ENCODE measurements around the gene CSRNP3. TPM values are rescaled to one million over a fixed set of nuclear protein-coding genes. Genes with fewer than 3 reads are reported as not detected.

CSRNP3 gene
- total RNA-seq, 4 donors from 2014 or later, result 0.91 to 14.1 (median 1.7) TPM

DNA sequence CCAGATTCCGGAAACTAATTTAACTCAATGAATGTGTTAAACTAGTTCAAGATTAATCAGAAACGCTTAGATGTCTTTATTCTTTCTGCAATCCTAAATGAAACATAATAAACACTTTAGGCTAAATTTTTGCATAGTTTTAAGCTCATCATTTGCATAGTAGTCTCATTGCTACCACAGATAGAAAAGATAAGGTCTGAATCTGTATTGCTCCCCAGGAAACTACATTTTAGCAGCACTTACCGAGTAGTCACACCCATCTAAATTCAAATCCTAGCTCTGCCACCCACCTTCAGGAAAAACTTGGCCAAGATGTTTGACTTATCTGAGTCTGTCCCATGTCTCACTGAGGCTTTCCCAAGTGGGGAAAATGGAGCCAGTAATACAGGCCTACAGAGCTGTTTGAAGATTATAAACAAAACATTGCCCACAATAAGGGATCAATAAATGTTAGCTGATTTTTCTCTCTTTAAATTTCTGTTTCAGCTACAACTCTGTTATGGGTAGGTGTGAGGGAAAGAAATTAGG lies 237.5 kb downstream of the CSRNP3 start:
- 57 to 61% methylated on average over 3 of the region's 3 CpGs for WGBS, 2 donors
- TF ChIP-seq POLR2A (IDR thresholded peaks at IDR 0.05), result no peak
- TF ChIP-seq, protein P1, sequence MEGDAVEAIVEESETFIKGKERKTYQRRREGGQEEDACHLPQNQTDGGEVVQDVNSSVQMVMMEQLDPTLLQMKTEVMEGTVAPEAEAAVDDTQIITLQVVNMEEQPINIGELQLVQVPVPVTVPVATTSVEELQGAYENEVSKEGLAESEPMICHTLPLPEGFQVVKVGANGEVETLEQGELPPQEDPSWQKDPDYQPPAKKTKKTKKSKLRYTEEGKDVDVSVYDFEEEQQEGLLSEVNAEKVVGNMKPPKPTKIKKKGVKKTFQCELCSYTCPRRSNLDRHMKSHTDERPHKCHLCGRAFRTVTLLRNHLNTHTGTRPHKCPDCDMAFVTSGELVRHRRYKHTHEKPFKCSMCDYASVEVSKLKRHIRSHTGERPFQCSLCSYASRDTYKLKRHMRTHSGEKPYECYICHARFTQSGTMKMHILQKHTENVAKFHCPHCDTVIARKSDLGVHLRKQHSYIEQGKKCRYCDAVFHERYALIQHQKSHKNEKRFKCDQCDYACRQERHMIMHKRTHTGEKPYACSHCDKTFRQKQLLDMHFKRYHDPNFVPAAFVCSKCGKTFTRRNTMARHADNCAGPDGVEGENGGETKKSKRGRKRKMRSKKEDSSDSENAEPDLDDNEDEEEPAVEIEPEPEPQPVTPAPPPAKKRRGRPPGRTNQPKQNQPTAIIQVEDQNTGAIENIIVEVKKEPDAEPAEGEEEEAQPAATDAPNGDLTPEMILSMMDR (IDR thresholded peaks at IDR 0.05), result no peak

GRCh38 chr2:165716091-165716490 lies 246.6 kb downstream of the CSRNP3 start:
- intact Hi-C loops (cut with DNase I; ENCODE audit: low total_unique reads), result no loop called here
- DNase-seq (ENCODE audit: low spot score in 2 of 2), result no peak

More for the DNA sequence above, 237.5 kb downstream of the CSRNP3 start:
- no peak overlapping the region for H3K4me3 ChIP-seq (ENCODE audit: low read depth, poor library complexity, severe bottlenecking)
- intact Hi-C loops (cut with DNase I; ENCODE audit: low total_unique reads), result loop anchor here (10.0 kb wide), 1 partner anchor 712 kb away; no protein-coding TSS in a partner anchor
- DNase-seq (ENCODE audit: low spot score in 2 of 2), result no peak

DNA sequence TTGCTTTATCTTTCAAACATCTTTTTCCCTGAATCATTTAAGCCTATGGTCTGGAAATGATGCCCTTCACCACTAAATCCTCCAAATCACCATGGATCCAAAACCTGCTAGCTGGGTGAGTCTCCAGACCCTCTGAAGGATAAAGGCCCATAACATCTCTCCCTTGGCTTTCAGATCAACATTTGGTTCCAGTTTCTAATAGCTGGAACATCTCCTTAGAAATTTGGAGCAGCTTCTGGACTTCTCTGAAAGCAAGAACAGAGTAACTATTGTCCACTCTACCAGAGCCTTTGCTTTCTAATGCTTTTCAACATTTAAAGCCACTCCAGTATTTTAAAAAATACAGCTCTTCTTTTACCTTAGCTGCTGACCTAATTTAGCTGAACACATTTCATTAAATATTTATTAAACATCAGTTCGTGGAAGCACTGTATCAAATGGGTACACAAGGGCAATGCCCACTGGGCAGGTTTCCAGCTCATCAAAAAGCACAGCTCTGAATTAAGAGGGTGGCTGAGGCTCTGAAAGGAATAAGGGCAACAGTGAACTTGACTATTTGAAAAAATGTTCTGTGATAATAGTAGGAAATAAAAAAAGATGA lies 249.2 kb downstream of the CSRNP3 start:
- DNase-seq (ENCODE audit: low spot score in 2 of 2), result no peak
- intact Hi-C loops (cut with DNase I; ENCODE audit: low total_unique reads), result no loop called here
- TF ChIP-seq, protein P1 (IDR thresholded peaks at IDR 0.05), result no peak
- TF ChIP-seq POLR2A (IDR thresholded peaks at IDR 0.05), result no peak
- no peak overlapping the region for H3K4me3 ChIP-seq (ENCODE audit: low read depth, poor library complexity, severe bottlenecking)
- WGBS, 2 donors, result 47 to 60% methylated on average over 1 of the region's 1 CpG

More at GRCh38 chr2:165716091-165716490, 246.6 kb downstream of the CSRNP3 start:
- TF ChIP-seq, protein P1 (IDR thresholded peaks at IDR 0.05), result no peak
- TF ChIP-seq POLR2A (IDR thresholded peaks at IDR 0.05), result no peak
- no peak overlapping the region for H3K4me3 ChIP-seq (ENCODE audit: low read depth, poor library complexity, severe bottlenecking)
- WGBS, 2 donors, result 82 to 84% methylated on average over 1 of the region's 1 CpG

GRCh38 chr2:165720511-165720910 lies 251.0 kb downstream of the CSRNP3 start:
- no peak for TF ChIP-seq POLR2A (IDR thresholded peaks at IDR 0.05)
- TF ChIP-seq, protein P1 (IDR thresholded peaks at IDR 0.05), result no peak
- intact Hi-C loops (cut with DNase I; ENCODE audit: low total_unique reads), result no loop called here
- no peak overlapping the region for H3K4me3 ChIP-seq (ENCODE audit: low read depth, poor library complexity, severe bottlenecking)
- no peak for DNase-seq (ENCODE audit: low spot score in 2 of 2)

GRCh38 chr2:165725421-165725820 lies 255.9 kb downstream of the CSRNP3 start:
- no peak for TF ChIP-seq POLR2A (IDR thresholded peaks at IDR 0.05)
- intact Hi-C loops (cut with DNase I; ENCODE audit: low total_unique reads), result no loop called here

More at GRCh38 chr2:165725421-165725820, 255.9 kb downstream of the CSRNP3 start:
- no peak for DNase-seq (ENCODE audit: low spot score in 2 of 2)
- H3K4me3 ChIP-seq (ENCODE audit: low read depth, poor library complexity, severe bottlenecking), result no peak overlapping the region

Other genes with a start within 250 kb of the CSRNP3 start
- under 1 TPM in 3 of 4 donors, not detected in 1; 0.03 to 0.29 (median 0.04) TPM for gene SCN2A, start 230.3 kb upstream of the CSRNP3 start, total RNA-seq